Hematopoietic multipotent progenitor cell treated with erythropoietin and hydrocortisone succinate and interleukin-3 and kit ligand, for 4 days (in vitro differentiated cells): ENCODE measurements around the gene RNASE8.
A peak's percentile ranks its signal among the peaks of the same experiment; 100 is the strongest.

Experiments used
- DNase-seq: peaks from one replicate; pipeline ENCODE4 v3.0.0-alpha.2; 2015

Gene RNASE8

DNA sequence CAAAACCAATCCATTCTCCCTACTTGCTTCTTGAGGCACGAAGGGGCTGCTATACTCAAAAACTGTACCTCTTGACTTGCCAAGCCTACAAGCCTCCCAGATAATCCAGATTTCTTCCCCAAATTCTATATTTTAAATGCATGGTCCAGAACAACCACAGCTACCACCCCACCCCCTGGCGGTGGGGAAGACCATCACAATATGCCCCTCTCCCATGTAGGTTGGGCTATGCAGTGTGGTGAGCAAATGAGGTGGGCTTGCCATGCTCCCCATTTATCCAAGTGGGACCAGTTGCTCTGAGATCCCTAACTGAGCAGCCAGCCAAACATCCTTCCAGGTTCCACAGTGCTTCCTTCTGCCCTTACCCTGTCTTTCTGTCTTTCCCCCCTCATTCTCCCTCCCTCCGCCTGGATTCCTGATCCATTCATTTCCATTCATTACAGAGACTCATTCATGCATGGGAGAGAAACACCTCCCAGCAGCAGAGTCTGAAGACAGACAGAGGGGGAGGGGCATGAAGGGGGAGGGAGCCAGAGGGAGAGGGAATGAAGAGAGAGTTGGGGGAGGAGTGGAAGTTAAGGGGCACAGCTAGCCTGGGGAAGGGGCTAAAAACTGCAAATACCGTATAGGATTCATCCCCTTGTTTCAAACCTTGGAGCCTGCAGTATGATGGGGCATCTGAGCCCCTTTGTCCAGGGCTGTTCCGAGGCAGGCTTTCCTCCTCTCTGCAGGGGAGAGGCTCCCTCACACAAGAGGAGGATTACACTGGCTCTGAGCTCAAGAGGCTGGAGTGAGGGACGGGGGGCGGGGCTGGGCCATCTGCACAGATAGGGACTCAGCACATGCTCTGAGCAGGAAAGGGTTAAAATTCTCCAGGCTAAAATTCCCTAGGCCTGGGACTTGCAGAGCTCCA lies 36.4 kb downstream of the RNASE8 start:
- no peak for DNase-seq

DNA sequence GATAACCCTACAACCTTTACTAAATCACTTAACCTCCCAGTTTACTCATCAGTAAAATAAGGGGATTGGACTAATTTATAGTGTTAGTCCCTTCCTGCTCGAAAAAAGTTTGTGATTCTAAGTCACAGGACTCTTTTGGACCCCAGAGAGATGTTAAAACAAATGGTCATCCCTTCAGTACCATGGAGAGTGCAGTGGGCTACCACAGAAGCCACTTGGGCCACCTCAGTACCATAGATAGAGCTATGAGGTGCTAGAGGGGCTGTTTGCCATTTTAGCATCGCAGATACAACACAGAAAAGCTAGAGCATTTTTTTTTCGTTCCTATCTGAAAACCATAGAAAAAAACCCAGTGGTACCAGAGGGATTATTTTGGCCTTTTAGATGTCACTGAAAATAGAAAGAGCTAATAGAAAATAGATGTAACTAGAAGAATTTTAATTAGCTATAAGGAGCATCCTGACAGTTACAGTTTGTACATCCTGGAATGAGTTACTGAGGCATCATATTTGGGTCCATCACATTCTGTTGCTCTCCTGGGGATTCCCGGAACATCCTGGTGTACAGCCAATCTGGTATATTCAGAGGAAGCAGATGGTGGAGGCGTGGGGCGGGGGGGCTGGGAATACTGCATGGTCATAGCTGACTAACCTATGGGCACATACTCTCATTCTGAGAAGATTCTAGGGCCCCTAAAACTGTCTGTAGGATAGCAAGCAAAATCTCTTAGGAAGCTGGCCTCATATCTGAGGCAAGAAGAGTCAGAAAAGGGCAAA lies 38.0 kb downstream of the RNASE8 start:
- peak; percentile 35 for DNase-seq

DNA sequence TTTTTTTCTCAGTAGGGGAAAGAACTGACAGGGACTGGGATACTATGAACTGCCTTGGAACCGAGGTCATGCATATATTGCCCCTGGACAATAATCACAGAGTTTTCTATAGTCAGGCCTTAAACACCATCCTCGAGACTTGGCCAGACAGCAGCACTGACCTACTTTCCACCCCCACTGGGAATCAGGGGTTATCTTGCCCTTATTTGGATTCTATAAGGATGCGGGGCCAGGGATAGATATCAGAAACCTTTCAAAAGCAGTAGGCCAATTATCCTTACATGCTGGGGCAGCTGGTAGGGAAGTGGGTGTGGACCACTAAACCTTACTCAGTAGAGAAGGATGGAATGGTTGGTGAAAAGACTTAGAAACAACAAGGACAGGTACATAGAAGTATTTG lies 38.8 kb downstream of the RNASE8 start:
- no peak for DNase-seq

DNA sequence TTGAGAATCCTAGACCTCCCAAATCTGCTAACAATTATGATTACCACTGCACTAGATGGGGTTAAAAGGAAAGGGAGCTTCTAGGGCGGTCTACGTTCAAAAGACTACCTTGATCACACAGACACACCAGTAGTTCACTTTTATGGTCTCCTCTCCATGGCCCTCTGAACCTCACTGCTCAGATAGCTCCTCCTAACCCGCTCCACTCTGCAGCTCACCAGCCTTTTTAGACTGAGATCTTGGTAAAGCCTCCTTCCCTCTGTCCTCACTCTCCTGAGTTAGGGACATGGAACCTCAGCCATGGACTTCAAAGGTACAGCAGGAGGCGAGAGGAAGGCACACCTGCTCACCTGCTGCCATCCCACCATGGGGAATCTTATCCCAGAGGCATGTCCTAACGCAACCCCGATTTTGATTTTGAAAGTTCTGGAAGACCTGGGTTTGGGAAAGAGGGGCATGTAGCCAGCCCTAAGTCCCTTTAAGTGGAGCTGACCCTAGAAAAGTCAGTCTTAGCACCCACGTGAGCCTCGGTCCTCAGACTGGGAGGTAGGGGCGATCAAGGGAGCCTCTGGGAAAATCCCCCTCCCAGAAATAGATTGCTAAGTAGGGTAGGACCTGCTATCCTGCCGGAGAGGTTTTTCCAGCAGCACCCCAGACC lies 39.5 kb downstream of the RNASE8 start:
- no peak for DNase-seq

DNA sequence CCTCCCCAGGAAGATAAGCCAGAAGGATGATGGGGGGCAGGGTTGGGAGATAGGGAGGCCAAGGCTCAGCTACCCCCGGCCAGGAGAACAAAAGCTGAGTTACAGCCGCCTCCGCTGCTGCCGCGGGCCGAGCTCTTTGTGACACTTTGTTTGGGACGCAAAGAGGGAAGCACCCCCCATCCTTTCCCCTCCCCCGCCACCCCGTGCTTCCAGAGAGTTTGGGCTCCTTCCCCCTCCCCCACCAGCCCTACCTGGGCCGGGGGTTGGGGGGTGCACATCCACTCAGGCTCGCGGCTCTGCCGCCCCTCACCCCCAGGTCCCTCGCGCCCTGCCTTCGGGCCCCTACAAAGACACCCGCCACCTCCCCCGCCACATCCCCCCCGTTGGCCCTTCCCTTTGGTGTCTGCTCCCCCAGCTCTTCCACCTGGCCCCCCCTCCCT lies 40.0 kb downstream of the RNASE8 start:
- peak; percentile 41 for DNase-seq

DNA sequence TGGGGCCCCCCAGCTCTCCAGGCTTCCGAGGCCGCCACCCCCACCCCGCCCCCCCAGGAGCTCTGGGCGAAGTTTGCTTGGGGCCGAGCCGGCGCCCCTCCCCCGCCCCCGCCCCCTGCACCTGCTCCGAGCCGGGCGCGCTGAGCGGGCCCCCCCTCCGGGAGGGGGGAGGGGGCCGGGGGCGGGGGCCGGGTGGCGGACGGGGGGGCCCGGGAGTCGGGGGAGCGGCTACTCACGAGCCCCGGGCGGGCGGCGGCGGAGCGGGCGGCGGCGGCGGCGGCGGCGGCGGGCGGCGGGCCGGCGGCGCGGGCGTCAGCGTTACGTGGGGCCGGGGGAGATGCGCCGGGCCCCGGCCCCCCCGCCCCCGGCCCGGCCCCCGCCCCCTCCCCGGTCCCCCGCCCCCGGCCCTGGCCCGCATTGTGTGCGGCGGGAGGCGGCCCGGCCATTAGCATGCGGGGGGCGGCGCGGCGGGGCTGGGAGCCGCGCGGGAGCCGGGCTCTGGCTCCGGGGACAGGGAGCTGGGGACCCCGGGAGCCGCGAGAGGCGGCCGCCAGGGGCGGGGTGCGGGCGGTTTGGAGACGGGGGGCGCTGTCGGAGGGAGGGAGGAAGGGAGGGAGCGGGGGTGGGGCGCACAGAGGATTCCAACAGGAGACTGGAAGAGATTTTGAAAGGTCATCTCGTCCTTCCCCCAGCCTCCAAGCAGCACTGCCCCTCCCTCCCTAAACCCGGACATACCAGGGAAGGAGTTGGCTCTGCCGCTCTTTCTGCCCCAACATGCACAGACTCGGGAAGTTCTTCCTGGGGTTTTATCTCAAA lies 40.7 kb downstream of the RNASE8 start, which contains the start of gene ZNF219:
Gene ZNF219, minus strand, starts transcription at position 580 of the 816 bp plus-strand sequence. CDS start 5,064 bp downstream, outside the sequence.
- DNase-seq: peak; percentile 71

DNA sequence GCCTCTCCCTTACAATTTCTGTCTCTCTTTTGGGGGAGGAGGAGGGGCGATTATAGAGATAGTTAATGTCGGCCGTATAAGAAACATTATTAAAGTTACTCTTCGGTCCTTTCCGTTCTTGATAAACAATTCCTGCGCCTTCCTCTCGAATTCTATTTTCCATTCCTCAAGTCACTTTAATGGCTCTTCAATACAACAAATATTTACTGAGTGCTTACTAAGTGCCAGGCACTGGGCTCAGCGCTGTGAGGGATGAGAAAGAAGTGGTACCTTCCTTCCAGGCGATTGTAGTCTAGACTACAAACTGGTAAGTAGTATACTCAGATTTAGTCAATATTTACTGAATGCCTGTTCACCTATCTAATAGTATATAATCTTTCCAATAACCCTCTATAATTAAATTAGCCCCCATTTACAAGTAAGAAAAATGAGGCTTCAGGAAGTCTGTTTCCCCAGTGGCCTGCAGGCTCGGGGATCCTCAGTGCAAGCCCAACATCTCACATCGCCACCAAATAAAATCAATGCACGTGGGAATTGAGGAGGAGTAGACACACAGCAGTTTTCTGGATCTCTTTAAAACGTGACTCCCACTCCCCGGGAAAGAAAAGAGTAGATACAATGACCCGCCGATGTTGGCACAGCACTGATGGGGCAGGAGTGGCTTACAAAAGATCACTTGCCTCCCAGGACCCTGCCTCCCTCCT lies 41.4 kb downstream of the RNASE8 start:
- no peak for DNase-seq

DNA sequence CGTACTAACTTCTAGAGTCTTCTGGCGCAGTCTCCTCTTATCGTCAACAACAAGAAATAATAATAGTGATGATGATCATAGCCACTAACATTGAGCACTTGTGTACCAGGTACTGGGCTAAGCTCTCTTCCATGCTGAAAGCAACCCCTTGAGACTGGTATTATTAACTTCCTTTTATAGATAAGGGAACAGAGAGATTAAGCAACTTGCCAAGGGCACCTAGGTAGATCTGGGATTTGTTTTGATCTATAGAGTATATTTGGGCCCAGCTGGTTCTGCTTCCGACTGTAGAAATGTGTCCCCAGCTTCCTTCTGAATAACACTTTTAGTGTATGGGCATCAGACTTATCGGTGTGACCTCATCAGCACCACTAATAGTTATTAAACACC lies 42.0 kb downstream of the RNASE8 start:
- no peak for DNase-seq

DNA sequence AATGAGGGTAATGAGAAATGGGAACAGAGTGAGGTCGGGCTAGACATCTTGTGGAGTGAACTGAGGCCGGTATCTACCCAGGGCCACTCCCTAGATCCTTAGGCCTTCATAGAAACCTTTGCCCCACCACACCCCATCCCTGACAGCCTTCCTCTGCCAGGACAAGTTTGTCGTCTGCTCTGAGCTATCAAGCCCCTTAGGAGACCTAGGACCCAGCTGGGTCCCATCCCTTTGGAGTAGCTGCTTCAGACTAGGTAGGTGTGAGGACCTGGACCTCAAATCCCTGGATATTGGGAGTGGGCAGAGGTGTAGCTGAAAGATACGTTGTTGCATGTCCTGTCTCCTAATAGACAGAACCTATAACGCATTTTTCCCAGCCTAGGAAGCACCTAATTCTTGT lies 43.3 kb downstream of the RNASE8 start, which contains the start of gene TMEM253:
Gene TMEM253, plus strand, starts transcription at position 136 of the 400 bp plus-strand sequence. CDS start 278 bp downstream, outside the sequence.
- DNase-seq: no peak

DNA sequence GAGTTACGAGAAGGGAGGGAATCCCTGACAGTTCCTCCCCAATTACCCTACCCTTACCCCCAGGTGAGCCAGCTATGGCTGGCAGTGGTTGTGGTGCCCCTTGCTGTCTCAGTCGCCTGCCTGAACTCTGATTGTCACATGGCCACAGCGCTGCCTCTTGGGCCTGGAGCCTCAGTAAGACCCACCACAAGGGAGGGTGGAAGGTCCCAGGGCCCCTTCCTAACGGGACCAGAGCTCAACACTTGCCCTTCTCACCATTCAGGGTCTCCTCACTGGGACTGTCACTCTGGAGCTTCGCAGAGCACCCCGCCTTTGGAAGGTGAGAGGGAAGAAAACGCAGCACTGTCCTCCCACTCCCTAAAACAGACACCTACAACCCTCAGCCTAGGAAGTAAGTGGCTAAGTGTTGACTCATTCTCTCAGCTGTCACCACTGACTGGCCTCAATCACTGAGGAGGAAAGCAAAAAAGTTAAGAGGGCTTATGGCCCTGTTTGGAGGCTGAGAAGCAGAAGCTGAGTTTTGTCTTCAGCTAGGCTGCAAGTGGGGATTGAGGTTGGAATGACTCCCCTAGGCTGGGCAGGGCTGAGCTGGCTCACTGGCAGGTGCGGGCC lies 44.3 kb downstream of the RNASE8 start:
- DNase-seq: no peak

DNA sequence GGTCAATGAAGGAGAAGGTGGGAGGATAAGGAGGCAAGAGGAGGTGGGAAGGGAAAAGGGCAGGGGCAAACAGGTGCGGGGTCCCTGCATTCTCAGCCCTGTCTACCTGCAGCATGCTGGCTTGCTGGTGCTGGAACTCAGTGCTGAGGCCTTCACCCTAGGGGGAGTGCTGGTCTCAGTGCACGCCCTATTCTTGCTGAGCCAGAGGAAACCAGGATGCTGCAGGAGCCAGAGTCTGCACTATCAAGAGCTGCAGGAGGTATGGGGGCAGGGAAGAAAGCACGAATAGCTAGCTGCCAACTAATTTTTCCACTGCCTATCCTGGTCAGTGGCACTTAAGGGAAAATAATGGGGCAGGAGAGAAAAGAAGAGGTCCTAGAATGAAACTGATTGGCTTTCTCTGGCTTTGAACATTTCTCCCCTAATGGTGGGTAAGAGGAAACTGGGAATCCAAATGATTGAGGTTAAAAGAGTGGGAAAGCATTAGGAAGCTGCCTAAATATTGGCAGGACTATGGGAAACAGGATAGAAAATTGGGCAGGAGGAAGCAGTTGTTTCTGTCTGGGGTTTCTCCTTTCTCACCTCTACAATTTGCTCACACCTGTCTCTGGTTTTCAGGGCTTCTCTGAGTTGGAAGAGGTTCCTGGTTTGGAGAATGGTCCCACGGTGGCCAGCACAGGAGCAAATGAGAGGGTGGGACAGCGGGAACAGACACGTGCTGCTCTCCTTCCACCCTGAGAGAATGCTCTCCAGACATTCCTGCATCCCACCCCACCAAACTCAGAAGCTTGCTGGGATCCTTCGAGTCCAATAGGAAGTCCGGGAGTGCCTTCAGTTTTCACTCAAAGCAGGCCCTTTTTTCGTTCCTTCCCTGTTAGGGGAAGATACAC lies 45.1 kb downstream of the RNASE8 start:
- peak; percentile 77 for DNase-seq

DNA sequence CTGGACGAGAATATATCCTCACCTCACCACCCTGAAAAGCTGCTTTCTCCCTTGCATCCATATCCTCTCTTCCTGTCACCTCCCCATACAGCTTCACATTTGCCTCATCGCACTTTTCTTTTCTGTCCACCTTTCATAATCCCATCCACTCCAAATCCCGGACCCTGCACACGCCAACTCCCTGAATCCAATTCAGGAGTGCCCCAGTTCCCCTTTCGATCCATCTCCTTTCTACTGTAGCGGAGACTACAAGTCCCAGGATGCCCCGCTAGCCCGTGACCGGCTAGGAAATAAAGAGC lies 45.7 kb downstream of the RNASE8 start:
- no peak for DNase-seq

DNA sequence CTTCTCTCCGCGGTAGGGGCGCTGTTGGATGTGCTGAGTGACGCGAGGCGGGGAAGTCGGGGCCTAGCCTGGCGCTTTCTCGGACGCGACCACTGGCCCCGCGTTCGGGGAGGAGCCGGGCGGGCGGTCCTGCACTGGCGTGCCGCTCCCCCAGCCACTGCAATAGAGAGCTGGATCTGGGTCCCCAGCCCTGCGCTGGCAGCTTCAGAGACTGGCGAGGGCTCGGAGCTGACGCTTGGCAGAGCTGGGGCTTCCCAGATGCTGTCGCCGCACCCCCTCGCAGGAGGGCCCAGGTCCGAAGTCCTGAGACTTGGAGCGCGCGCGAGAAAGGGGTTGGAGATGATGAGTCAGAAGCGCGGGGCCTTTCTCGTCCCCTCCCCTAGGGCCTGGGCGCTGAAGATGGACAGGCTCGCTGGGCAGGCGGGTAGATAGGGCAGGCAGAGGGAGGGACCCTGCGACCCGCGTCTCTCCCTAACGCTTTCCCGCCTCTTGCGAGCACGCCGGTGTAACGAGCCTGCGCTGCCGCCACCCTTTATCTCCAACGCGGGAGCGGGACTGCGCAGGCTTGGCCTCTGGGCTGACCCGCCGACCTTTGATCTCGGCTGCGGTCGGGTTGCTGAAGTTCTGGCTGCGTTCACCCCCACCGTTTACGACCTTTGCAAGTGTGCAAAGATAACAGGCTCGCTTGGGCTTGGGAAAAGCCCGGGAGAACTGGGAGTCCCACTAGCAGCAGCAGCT lies 46.3 kb downstream of the RNASE8 start:
- DNase-seq: peak; percentile 99

DNA sequence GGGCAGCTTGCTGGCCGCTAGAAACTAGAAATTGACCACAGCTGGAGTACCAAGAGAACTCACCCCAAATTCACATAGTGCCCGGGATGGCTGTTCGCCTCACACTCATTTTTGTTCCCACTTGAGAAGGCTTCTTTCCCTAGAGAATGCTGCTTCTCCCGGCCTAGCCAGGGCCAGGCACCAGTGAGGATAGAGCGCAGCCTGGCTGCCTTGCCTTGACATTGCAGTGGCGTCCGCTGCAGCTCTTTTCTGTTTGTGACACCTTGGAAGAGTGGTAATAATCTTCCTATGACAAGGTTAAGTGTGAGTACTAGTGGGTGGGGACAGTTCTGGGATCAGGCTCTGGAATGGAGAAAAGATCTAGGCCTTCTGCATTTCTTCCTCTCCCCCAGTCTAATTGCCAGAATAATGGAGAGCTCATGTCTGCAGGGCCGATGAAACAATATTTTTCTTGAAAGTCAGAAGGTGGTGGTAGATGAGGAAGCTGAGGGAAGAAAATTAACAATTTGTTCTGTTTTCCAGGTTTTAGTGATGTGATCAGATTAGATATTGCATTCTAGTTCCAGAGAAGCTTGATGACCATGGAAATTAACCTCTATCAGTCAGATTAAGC lies 46.9 kb downstream of the RNASE8 start:
- peak; percentile 84 for DNase-seq

DNA sequence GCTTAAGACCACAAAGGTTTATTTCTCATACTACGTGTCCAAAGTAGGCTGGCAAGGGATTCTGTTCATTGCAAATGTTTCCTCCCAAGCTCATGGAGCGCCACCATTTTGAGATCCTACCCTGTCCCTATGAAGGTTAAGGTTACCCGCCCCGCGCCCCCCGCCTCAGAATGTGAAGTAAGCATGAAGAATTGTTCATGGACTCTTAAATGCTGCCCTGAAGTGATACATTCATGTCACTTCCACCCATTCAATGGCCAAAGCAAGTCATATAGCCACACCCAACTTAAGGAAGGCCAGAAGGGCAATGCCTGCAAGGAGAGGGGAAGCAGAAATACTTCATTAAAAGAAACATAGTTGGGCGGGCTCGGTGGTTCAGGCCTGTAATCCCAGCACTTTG lies 47.5 kb downstream of the RNASE8 start:
- DNase-seq: no peak

DNA sequence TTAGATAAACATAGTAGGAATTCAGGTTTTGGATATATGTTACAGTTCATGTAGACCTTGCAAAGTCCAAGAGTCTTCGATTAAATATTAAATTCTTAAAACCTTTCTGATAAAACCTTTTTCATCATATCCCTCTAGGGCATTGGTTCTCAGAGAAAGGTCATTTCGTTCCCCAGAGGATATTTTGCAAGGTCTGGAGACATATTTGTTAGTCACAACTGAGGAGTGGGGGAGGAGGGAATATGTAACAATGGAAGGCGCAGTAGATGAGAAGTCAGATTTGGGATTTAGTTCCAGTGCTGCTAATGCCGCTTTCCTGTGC lies 48.5 kb downstream of the RNASE8 start:
- no peak for DNase-seq

DNA sequence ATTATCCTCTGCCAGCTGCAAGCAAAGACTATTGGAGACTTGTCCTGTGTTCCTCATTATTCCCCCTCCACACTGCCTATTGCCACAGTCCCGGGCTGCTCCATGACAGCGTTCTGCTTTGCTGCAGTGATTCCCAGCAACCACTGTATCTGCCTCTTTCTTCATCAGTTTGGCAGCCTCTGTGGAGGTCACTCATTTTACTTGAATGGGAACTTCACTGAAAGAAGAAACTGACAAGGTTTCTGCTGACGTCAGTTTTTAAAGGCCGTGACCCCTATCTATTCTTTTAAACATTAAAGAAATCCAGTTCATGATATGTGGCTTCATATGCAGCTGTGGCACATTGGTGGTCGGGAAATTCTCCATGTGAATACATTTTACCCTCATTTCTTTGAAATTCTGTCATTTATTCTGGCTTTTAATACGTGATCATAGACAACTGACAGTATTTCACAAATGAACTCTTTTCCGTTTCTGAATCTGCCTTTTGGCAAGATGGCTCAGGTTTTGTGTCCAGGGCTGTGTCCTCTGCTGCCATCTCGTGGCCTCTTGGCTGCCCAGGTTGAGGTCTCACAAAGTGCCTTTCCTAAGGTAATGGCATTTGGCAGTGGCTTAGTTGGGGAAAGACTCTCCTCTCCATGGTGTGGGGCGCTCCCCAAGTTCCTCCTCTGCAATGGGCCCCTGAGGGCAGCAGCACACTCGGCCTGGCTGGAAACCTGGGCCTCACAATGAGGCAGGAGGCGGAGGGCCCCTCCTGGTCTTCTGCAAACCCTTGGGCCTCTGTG lies 49.1 kb downstream of the RNASE8 start:
- DNase-seq: peak; percentile 90

DNA sequence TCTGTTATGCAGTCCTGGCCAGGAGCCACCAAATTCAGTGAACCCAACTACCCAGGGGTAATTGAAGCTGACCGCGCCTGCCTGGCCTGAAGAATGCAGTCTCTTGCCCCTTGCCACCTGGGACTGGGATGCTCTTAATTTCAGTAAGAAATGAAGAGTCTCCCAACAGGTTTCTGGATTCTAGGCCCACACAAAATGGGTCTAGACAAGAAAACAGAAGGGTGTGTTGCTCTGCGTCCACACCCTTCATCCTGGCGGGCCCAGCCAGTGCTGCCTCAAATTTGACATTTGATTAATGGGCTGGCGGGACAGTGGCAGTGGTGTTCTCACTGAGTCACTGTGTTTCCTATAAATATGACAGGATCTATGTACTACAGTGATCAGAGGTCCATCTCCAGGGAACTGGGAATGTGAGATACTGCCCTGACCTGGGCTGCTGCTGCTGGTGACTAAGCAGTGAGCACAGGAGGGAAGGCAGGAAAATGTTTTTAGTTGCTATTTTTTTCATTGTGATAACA lies 49.7 kb downstream of the RNASE8 start:
- DNase-seq: peak; percentile 30
